GM19239 (cell line): ENCODE measurements around the gene PRKCE.

Experiments used
- DNase-seq: peaks from one replicate; pipeline ENCODE4 v3.0.0; 2011; ENCODE audit warnings: low spot score; ENCODE audit not compliant: insufficient read length
- FAIRE-seq: peaks from 2 replicates; lab custom pipeline; 2011; peaks lifted over from hg19 to GRCh38; lab: Jason Lieb, UNC

PRKCE gene

DNA sequence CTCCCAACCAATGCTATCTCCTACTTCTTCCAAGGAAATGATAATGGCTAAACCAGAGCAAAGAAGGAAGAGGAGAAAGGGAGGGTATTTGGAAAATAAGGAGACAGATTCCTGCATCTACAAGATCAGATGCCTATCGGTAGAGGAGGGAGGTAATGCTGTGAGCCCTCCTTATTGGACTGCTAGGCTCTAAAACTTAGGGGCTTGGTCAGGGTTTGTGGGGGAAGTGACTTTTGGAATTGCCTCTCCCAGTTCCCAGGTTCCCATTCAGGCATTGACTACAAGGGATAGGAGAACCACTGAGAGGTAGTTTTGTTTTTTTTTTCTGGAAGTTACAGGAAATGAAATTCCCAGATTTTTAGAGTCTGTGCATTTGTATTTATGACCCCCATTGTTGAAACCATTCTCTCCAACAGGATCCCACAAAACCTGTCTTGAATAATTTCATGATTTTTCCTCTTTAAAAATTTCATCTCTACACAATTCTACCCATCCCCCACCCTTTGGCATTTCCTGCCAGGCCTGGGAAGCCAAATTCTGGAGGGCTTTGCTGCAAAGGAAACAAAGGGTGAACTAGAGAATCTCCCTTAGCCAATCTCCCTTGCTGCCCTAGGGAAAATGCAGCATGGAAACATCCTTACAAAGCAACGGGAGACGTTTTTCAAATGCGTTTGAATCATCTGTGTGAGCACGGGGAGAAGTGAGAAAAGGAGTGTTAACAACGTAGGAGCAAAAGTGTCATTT, 363.6 kb downstream of the PRKCE start:
- DNase-seq (no peak), FAIRE-seq (no peak)

DNA sequence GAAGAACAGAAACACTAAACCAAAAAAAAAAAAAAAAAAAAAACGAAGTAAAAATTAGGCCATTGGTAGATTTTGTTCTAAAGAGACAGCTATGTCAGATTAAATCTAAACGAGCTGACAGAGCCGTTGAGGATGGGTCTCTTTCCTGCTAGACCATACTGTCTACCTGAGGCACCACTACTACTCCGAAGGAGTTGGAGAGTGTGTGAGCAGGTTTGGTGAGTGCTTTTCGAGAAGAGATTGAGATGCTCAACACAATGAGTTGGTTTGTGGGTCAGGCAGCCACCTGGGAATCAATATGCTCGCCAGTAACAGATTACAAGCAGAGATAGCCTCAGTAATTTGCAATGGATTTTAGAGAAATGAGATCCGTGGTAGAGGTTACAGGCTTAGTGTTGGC, 364.2 kb downstream of the PRKCE start:
- no peak for FAIRE-seq
- DNase-seq, result no peak

DNA sequence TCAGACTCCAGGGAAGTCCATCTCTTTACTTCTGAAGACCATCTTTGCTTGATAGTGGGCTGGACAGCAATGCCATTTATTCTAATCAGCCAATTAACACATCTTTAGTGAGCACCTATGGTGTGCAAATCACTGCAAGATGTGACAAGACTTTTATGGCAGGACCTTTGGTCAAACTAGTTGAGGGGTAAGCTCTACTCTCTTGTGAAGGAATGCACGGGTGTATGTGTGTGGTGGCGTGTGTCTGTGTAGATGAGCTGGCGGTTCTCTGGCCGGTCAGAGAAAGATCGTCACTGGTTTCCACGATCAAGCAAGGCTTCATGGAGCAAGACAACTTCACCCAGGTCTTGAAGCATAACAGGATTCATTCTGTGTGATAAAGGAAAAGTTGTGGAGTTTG, 364.6 kb downstream of the PRKCE start:
- DNase-seq, result no peak
- no peak for FAIRE-seq

DNA sequence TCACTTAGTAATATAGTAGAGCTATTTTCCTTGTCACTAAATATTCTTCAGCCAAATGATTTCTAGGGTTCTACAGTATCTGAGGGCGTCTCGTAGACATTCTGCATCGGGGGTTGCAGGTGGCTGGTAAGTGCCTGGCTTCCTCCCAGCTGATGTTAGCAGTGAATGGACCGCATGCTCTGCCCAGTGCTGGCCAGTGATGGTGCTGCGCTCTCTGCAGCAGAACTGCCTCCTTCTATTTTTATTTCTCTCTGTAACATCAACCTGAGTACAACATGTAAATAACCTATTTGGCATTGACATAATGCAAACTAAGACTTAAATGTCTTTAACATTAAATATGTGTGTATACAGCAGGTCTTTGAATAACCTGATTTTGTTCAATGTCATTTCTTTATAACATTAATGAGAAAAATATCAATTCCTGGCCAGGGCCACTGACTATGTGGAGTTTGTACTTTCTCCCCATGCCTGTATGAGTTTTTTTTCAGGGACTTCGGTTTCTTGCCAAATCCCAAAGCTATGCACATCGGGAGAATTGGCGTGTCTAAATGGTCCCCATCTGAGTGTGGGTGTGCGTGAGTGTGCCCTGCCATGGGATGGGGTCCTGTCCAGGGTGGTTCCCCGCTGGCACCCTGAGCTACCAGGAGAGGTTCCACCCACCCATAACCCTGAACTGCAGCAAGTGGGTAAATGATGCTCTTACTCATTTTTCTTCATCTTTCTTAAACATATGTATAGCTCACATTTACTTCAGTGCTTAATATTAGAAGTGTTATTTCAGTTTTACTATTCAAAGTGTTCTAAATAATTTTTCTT, 367.5 kb downstream of the PRKCE start:
- DNase-seq (no peak), FAIRE-seq (no peak)

DNA sequence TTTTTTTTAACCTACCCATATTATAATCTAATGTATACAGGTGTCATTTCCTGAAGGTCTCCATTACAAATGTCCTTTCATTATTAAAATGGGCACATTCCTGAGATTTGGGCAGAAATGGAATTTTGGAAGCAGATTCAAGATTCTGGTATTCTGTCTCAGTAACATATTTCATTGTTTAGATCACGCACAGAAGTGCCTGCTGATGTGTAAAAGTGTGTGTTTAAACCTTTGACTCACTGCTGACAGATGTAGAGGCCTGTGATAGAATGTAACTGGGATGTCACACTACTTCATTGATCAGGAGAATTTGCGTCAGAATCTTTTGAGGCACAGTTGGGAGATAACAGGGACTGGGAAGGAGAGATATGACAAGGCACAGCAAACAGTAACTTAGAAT, 368.9 kb downstream of the PRKCE start:
- FAIRE-seq, result no peak
- DNase-seq, result no peak

DNA sequence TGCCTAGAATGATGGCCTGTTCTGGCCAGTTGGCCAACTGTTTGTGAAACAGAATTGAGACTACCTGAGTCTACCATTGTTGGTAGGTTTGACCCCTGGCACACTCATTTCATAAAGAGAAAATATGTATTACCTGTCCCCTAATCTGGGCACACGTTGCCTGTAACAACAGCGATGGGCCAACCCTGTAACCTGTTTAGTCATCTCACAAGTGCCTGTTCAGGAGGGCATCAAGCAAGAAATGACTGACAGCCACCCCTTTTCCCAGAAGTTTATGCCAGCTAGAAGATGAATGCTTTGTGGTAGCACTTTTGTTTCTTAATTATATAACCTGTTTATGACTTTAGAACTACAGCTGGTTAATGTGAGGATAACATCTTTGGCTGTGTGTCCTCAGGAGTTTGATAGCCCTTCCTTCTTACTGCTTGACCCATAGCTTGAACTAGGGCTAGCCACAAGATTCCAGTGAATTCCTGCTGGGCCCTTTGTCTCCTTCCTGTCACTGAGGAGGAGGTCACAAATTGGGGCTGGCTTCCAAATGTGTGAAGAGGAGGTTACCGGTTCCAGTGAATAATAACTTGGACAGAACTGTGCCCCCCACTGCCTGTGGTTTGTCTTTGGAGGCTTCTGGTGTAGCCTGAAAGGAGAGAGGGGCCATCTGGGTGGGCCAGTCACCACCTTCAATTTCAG, 371.8 kb downstream of the PRKCE start:
- no peak for DNase-seq
- FAIRE-seq, result no peak

DNA sequence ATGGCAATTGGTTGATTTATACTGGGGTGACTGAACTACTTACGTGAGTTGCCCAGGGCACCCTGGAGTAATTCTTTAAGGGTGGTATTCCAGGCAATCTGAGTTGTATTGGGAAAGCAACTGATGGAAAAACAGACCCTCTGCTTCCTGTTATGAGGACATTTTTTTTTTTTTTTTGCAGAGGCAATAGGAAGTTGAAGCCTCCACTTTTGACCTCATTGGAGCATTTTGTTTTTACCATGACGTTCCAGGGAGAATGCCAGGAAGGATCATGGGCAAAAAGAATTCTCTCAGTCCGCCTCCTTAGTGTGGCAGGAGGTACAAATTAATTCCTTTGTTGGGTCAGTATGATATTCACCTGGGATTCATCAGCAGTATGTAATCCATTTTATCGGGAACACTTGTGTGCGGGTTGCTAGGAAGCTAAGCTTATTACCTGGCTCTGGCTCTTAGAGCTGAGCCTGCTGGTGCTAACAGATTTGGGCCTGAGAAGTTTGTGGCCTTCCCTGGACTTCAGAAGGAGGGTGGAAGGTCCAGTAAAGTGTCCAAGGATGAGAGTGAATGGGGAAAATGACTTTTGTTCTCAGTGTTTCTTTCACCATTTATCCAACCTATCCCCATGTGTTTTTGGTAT, 372.8 kb downstream of the PRKCE start:
- DNase-seq (no peak), FAIRE-seq (no peak)

DNA sequence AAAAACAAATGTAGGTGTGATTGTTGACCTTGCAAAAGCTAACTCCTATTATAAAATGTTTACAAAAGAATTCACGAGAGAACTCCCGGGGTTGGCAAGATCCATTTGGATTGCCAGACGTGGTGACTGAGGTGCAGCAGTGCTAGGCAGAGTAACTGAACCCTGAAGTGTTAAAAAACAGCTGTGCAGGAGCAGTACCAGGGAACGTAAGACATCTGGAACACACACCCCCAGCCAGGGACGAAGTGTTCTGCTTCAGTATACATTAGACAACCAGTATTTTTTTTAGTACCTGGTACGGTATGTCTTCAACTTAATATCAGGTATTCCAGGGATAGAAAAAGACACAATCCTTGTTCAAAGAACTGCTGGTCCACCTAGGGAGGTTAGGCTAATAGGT, 373.6 kb downstream of the PRKCE start:
- no peak for FAIRE-seq

DNA sequence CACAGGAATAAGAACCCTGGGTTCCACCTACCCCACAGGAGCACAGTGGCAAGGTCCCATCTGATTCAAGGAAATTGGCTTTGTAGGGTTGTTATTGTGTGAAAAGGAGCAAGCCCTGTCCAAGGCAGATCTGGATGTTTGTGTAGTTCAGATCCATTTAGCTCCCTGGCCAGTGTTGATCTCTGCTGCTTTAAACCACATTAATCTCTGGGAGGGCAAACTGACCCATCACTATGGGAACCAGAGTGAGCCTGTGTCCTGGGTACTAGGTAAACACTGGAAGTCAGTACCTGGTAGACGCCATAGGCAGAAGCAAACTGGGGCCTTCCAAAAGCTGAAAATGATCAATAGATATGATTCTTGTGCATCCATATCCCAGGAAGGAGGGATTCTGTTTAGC, 374.2 kb downstream of the PRKCE start:
- DNase-seq, result no peak
- FAIRE-seq, result no peak

More for the DNA sequence above, 373.6 kb downstream of the PRKCE start:
- DNase-seq, result no peak

DNA sequence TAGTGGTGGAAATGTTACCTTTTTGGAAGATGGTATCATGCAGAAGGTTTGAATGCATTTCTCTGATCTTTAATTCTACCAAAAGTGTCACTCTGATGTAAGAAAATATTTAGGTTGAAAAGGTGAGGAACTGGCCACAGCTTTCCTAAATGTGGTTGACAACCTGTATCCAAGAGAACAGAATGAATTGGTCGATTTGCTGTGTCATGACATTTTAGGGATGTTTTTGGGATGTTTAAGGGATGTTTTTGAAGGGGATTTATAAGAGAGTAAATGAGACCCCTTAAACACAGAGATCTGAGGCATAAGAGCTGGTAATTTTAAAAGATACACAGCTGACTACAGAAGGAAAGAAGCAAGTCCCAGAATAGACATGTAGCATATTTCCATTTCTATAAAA, 375.0 kb downstream of the PRKCE start:
- no peak for FAIRE-seq
- no peak for DNase-seq

DNA sequence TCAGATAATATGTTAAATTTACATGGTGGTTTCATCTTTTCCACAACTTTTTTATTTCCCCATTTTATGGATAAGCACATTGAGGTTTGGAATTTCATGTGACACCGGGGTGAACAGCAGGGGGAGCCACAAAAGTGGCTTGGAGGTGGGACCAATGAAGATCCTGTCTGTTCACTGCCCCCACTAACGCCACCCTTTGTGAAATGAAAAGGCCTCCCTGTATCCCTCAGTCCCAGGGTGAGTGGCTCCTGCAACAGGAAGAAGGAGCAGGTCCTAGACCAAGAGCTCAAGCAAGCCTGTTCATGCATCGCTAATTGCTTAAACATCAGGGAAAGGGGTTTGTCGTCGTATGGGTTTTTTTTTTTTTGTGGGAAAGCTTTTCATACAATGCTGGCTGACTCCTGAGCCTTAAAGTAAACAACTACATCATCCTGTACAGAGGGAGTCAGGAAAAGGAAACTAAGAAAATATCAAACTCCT, 377.9 kb downstream of the PRKCE start:
- DNase-seq, result no peak
- no peak for FAIRE-seq

DNA sequence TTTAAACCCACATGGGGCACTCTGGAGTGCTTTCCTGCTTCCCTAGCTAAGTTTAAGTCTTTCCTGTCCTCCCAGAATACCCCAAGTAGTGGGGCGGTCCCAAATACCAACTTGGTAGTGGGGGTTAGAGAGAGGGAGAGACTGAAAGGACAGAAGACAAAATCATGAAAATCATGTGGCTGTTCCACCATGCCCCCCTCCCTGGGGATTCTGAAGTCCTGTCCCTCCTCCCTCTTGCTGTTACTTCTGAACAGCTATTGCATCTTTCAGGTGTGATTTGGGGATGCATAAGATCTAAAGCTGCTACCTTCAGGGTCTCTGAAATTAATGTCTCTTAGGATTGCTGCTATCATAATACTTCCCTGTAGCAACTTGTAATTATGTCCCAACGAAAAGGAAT, 378.9 kb downstream of the PRKCE start:
- DNase-seq (no peak), FAIRE-seq (no peak)

DNA sequence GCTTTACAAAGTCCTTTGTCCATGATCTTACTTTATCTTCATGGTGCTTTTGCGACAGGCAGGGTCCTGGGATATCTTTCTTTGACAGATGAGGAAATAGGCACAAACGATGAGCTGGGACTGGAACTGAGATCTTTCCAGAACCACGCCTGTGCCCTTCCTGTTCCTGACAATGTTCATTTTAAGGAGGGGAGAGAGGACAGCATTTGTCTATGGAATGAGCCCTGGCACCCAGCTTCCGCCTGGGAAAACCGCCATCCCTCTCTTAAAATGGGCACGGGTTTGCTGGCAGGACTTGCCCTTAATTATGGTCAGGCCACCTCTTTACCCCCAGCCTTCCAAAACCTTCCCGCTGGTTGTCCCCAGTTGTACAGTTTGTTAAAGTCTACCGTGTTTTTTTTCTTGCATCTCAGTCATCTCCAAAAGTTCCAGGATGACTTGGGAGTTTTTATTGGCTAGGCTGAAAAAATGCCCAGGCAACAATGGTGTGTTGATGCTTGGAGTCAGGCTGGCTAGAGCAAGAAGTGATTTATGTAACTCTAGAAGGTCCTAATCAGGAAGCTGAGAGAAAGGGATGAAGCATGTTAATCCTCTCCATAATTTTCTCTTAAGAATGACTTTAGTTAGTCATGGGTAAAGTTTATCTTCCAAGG, 380.8 kb downstream of the PRKCE start:
- DNase-seq, result no peak
- no peak for FAIRE-seq

DNA sequence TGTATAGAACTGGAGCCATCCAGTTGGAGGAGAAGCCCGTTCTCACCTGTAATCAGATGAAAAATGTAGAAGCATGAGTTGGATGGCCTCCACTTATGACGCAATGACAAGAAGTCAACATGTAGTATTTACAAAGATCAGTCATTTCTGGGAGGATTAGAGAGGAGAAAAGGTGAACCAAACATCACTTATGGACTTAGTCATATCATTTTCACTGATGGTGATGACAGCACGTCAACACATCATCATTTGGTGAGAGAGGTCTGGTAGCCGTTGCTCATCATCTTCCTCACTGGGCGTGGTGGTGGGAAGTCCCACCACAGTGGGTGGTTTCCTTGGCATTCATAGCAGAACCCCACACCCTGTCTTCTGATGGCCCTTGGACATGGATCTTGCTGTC, 381.5 kb downstream of the PRKCE start:
- no peak for DNase-seq
- FAIRE-seq, result no peak

DNA sequence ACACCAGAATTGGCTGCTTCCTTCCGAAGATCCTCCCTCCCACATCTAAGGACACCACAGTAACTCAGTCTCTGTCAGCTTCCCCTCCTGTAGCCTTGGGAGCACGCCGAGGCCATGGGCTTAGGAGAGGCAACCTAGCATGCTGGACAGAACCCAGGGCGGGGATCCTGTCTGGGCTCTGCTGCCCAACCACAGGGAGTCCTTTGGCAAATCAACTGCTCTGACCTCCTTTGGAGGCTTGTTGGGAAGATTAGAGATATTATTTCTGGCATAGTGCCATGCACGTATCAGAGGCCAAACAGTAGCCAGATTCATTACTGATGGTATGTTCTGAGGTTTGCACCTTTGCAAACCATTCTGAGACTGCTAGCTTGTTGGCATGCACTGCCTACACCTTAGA, 383.1 kb downstream of the PRKCE start:
- FAIRE-seq (no peak), DNase-seq (no peak)

DNA sequence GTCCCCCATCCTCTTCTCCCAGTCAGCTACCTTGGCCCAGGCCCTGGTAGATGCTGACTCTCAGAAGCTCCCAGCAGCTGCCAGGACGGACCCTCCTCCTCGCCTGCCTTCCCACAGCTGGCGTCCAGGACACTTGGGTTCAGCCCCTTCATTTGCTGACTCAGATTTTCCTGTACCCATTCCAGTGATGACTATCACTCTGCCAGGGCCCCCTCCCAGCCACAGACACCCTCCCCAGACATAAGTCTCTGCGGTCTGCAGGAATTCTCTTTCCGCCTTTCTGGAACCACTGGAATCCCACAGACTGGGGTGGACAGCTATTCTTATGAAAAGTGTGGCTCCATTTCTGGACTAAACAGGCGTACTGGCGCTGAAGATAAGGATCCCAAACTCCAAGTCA, 385.5 kb downstream of the PRKCE start:
- FAIRE-seq (no peak), DNase-seq (no peak)

DNA sequence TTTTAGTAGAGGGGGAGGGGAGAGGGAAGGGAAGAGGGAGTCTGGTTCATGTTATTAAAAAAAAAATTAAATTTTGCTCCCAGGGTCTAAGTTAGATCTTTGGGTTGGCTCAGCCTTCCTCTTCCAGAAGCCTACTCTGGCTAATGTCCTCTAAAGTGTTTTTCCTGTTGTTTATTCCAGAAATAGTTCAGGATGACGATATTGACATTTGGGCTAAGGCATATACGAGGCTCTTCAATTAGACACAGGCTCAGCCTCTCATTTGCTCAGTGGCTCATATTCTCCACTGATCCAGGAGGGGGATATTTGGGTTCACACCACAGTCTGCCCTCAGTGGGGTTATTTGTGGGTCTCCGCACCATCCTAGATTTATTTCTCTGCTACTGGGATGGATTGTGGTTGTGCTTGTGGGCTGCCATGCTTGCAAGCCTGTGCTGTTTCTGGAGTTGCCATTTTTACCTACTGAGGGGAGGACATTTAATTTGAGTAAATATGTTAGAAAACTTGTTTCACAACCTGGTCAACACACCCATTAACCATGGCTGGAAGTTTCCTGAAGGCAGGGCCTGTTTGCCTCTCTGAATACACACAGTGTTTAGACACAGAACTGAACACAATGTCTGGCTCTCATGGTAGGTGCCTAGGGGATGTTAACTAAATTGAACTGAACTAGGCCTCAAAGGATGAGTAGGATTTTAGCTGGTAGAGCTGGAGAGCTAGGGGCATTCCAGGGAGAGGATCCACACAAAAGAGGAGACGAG, 388.2 kb downstream of the PRKCE start:
- no peak for DNase-seq

DNA sequence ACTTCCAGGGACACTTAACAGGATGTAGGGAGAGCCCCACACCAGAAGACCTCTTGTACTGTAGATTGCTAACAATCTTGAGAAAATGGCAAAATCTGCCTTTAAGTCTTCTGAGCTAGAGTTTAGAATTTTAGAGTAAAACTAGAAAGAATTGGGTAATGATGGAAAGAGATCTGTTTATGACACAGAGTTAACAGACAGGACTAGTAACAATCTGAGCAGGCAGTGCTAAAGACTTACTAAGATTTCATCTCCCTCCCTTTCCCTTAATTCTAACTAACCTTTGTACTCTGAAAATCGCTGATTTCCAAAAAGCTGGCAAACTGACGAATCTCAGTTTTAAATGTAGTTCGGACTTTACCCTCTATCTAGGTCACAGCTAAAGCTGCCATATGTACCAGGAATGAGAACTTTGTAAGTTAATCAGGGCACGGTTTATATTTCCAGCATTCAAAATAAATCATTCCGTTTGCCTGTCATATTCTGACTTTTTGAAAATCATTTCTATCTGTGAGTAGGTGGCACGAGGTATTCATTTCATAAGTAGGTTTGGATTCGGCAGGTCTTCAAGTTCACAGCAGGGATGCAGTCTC, 389.2 kb downstream of the PRKCE start:
- FAIRE-seq (no peak), DNase-seq (no peak)

More for the DNA sequence above, 388.2 kb downstream of the PRKCE start:
- no peak for FAIRE-seq

DNA sequence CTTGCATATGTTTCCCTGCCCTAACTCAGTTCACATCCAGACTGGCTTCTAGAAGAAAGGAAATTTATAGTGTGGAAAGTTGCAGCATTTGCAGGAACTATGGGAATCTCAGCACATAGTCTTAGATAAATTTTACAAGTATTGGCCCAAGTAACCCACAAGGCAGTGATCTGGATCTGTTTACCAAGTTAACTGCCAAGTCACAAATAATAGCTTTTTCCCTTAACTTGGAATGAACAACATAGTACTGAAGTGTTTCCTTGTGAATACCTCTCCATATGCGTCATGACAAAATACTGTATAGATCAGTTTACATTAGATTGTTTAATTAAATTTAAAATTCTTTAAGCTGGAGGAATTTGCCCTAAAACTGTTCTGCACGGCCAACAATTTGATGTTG, 390.0 kb downstream of the PRKCE start:
- DNase-seq, result no peak
- no peak for FAIRE-seq
